Activated CD8-positive, alpha-beta T cell treated with anti-CD3 and anti-CD28 coated beads for 36 hours (primary cell): ENCODE data around the gene FHAD1. TPM values are rescaled to one million over a fixed set of nuclear protein-coding genes. Genes with fewer than 3 reads are reported as not detected.

ENCODE experiments used
- ATAC-seq: fragments of 200-7000 bp; cut with Tn5 transposase; one replicate; pipeline ENCODE4 v1.10.0; 2021; ENCODE audit warnings: mild to moderate bottlenecking, moderate library complexity
- CTCF ChIA-PET: fragments of 350-600 bp; sonication (Branson Sonifier 250); formaldehyde crosslinking; loops from one replicate; lab custom pipeline; 2021; ENCODE audit warnings: antibody characterized with exemption; lab: Charles Lee
- POLR2A ChIA-PET: fragments of 350-600 bp; sonication (Branson Sonifier 250); formaldehyde crosslinking; loops from one replicate; lab custom pipeline; 2021; ENCODE audit warnings: antibody characterized with exemption; lab: Charles Lee
- DNase-seq: peaks from one replicate; pipeline ENCODE4 v3.0.0-alpha.2; 2020
- H3K27ac Mint-ChIP-seq: one replicate; pipeline ENCODE4 v1.8.0; 2021; ENCODE audit warnings: mild to moderate bottlenecking, mixed read lengths
- H3K27me3 Mint-ChIP-seq: one replicate; pipeline ENCODE4 v1.8.0; 2021; ENCODE audit warnings: mixed read lengths
- H3K36me3 Mint-ChIP-seq: one replicate; pipeline ENCODE4 v1.8.0; 2021; ENCODE audit warnings: low read depth, mixed read lengths
- H3K4me1 Mint-ChIP-seq: one replicate; pipeline ENCODE4 v1.8.0; 2021; ENCODE audit warnings: low read depth, mixed read lengths
- H3K4me3 Mint-ChIP-seq: one replicate; pipeline ENCODE4 v1.8.0; 2021; ENCODE audit warnings: mild to moderate bottlenecking, moderate library complexity, mixed read lengths
- H3K9me3 Mint-ChIP-seq: one replicate; pipeline ENCODE4 v1.8.0; 2021; ENCODE audit warnings: mixed read lengths
- CTCF ChIP-seq: fragments of 200-600 bp; IDR thresholded peaks from one replicate; pipeline ENCODE4 v1.8.0; 2022; ENCODE audit warnings: antibody characterized with exemption, mild to moderate bottlenecking
- intact Hi-C: fragments of 100-400 bp; cut with micrococcal nuclease; formaldehyde crosslinking; loops from one replicate; pipeline ENCODE4 v1.10.0; 2022
- total RNA-seq, 2 experiments: library from RNA; stranded (reverse); gene quantifications; one replicate each; pipeline ENCODE4 v1.2.3, GENCODE V29; 2021

FHAD1 gene
- total RNA-seq, 2 experiments from 2014 or later = 0.07 to 0.16 TPM

GRCh38 chr1:15212216-15212953, 34.6 kb upstream of the FHAD1 start:
- H3K36me3 Mint-ChIP-seq = no peaks in the 10 kb centered on the region

GRCh38 chr1:15212954-15213291, 34.1 kb upstream of the FHAD1 start:
- no peak for TF ChIP-seq CTCF
- Mint-ChIP-seq H3K4me3 (no peak overlapping the region), H3K9me3 (no peaks in the 10 kb centered on the region), H3K27ac (no peak overlapping the region), H3K27me3 (peaks cover 1% of the 10 kb centered on the region), H3K36me3 (no peaks in the 10 kb centered on the region), H3K4me1 (no peaks in the 10 kb centered on the region)
- intact Hi-C loops = no loop called here
- DNase-seq (no peak), ATAC-seq (no peak)
- POLR2A ChIA-PET = interaction anchor here (0.6 kb wide), 1 partner anchor 80 kb away, joined by 3 read pairs; no protein-coding TSS in a partner anchor
- CTCF ChIA-PET = interaction anchor here (0.7 to 1.2 kb wide), 2 partner anchors 59 to 143 kb away, joined by 3 to 4 read pairs; no protein-coding TSS in a partner anchor

More at GRCh38 chr1:15212216-15212953, 34.6 kb upstream of the FHAD1 start:
- ChIA-PET POLR2A (interaction anchor here (0.6 kb wide), 1 partner anchor 79 kb away, joined by 3 read pairs; no protein-coding TSS in a partner anchor), CTCF (interaction anchor here (0.9 to 1.2 kb wide), 2 partner anchors 59 to 60 kb away, joined by 3 read pairs; no protein-coding TSS in a partner anchor)
- Mint-ChIP-seq H3K9me3 (no peaks in the 10 kb centered on the region), H3K4me1 (no peaks in the 10 kb centered on the region), H3K4me3 (no peak overlapping the region), H3K27ac (no peak overlapping the region), H3K27me3 (peaks cover 4% of the 10 kb centered on the region)
- DNase-seq (no peak), ATAC-seq (no peak)
- TF ChIP-seq CTCF = no peak
- intact Hi-C loops = no loop called here

- Mint-ChIP-seq H3K27me3 (no peaks in the 10 kb centered on the region), H3K4me1 (peaks cover under 1% of the 10 kb centered on the region), H3K9me3 (no peaks in the 10 kb centered on the region), H3K27ac (no peak overlapping the region), H3K4me3 (no peak overlapping the region), H3K36me3 (no peaks in the 10 kb centered on the region)
- no peak for DNase-seq
- TF ChIP-seq CTCF = no peak
- intact Hi-C loops = no loop called here
- ATAC-seq = no peak
- ChIA-PET CTCF (interaction anchor here (0.7 to 1.2 kb wide), 3 partner anchors 9 to 143 kb away, joined by 3 to 4 read pairs (median 3); no protein-coding TSS in a partner anchor), POLR2A (interaction anchor here (0.6 kb wide), 1 partner anchor 80 kb away, joined by 3 read pairs; no protein-coding TSS in a partner anchor)
Measured at GRCh38 chr1:15213341-15213821, 33.6 kb upstream of the FHAD1 start.

- Mint-ChIP-seq H3K4me3 (no peak overlapping the region), H3K27ac (no peak overlapping the region), H3K4me1 (peaks cover 5% of the 10 kb centered on the region), H3K36me3 (no peaks in the 10 kb centered on the region), H3K9me3 (no peaks in the 10 kb centered on the region), H3K27me3 (peaks cover 7% of the 10 kb centered on the region)
- DNase-seq = no peak
- TF ChIP-seq CTCF = no peak
- ChIA-PET CTCF (no interaction called here), POLR2A (no interaction called here)
- intact Hi-C loops = no loop called here
- ATAC-seq = no peak
Measured at GRCh38 chr1:15214527-15214926, 32.5 kb upstream of the FHAD1 start.

- POLR2A ChIA-PET = no interaction called here
Measured at GRCh38 chr1:15215116-15215515, 31.9 kb upstream of the FHAD1 start.

More at GRCh38 chr1:15215116-15215515, 31.9 kb upstream of the FHAD1 start:
- Mint-ChIP-seq H3K27ac (no peak overlapping the region), H3K4me1 (peaks cover 5% of the 10 kb centered on the region), H3K4me3 (no peak overlapping the region), H3K36me3 (no peaks in the 10 kb centered on the region), H3K27me3 (peaks cover 7% of the 10 kb centered on the region), H3K9me3 (no peaks in the 10 kb centered on the region)
- ATAC-seq (no peak), DNase-seq (no peak)
- intact Hi-C loops = no loop called here
- no peak for TF ChIP-seq CTCF
- CTCF ChIA-PET = no interaction called here
